HEK293T (cell line): ENCODE data around the gene PTGES3.

Experiments
- CTCF ChIA-PET: fragments of 350-600 bp; formaldehyde crosslinking; extraction: SDS; loops from one replicate; lab custom pipeline; 2021; ENCODE audit warnings: antibody characterized with exemption, inconsistent platforms; lab: Yijun Ruan, JAX
- POLR2A ChIA-PET: fragments of 350-600 bp; formaldehyde crosslinking; extraction: SDS; loops from one replicate; lab custom pipeline; 2020; ENCODE audit warnings: antibody characterized with exemption, inconsistent platforms; lab: Yijun Ruan, JAX
- DNase-seq: peaks from one replicate; pipeline ENCODE4 v3.0.0; 2012; ENCODE audit warnings: mixed read lengths; ENCODE audit errors: extremely low spot score
- ARNT ChIP-seq: fragments of 450-650 bp; IDR thresholded peaks from 2 replicates; pipeline ENCODE4 v1.6.1; 2017; ENCODE audit warnings: mild to moderate bottlenecking
- BHLHE40 ChIP-seq: fragments of 450-650 bp; IDR thresholded peaks from 2 replicates; pipeline ENCODE4 v1.6.1; 2016; ENCODE audit warnings: mild to moderate bottlenecking, moderate library complexity, borderline replicate concordance
- CTBP1 ChIP-seq: fragments of 450-650 bp; IDR thresholded peaks from 2 replicates; pipeline ENCODE4 v1.6.1; 2016; ENCODE audit warnings: borderline replicate concordance
- ELF4 ChIP-seq: fragments of 450-650 bp; IDR thresholded peaks from 2 replicates; pipeline ENCODE4 v1.6.1; 2017; ENCODE audit warnings: antibody characterized with exemption
- FOXA1 ChIP-seq: fragments of 450-650 bp; IDR thresholded peaks from 2 replicates; pipeline ENCODE4 v1.6.1; 2016; ENCODE audit warnings: mild to moderate bottlenecking
- FOXK2 ChIP-seq: fragments of 450-650 bp; IDR thresholded peaks from 2 replicates; pipeline ENCODE4 v1.6.1; 2016; ENCODE audit warnings: mild to moderate bottlenecking
- FOXM1 ChIP-seq: fragments of 450-650 bp; IDR thresholded peaks from 2 replicates; pipeline ENCODE4 v1.6.1; 2017; ENCODE audit warnings: mild to moderate bottlenecking, borderline replicate concordance
- HDGF ChIP-seq: fragments of 450-650 bp; IDR thresholded peaks from 2 replicates; pipeline ENCODE4 v1.6.1; 2017; ENCODE audit warnings: antibody characterized with exemption, borderline replicate concordance
- L3MBTL2 ChIP-seq: fragments of 450-650 bp; conservative IDR thresholded peaks from 2 replicates; pipeline ENCODE4 v1.6.1; 2016; ENCODE audit warnings: mild to moderate bottlenecking
- LEF1 ChIP-seq: fragments of 450-650 bp; IDR thresholded peaks from 2 replicates; pipeline ENCODE4 v1.6.1; 2017; ENCODE audit warnings: mild to moderate bottlenecking, borderline replicate concordance
- NFRKB ChIP-seq: fragments of 450-650 bp; IDR thresholded peaks from 2 replicates; pipeline ENCODE4 v1.6.1; 2016; ENCODE audit warnings: mild to moderate bottlenecking, moderate library complexity
- PKNOX1 ChIP-seq: fragments of 450-650 bp; IDR thresholded peaks from 2 replicates; pipeline ENCODE4 v1.6.1; 2016
- SP1 ChIP-seq: fragments of 450-650 bp; IDR thresholded peaks from 2 replicates; pipeline ENCODE4 v1.6.1; 2017
- SUZ12 ChIP-seq: fragments of 450-650 bp; IDR thresholded peaks from 2 replicates; pipeline ENCODE4 v1.6.1; 2016; ENCODE audit warnings: mild to moderate bottlenecking
- TARDBP ChIP-seq: fragments of 450-650 bp; IDR thresholded peaks from 2 replicates; pipeline ENCODE4 v1.6.1; 2016
- ZNF384 ChIP-seq: fragments of 450-650 bp; IDR thresholded peaks from 2 replicates; pipeline ENCODE4 v1.6.1; 2016

The PTGES3 gene

GRCh38 chr12:56720731-56721151 is 32.7 kb upstream of the PTGES3 start:
- ChIA-PET CTCF (no interaction called here), POLR2A (interaction anchor here (3.2 kb wide), 1 partner anchor 32 kb away, joined by 18 read pairs; the partner anchor contains the start of gene PTGES3)
- no peak for TF ChIP-seq ZNF384
- no peak for TF ChIP-seq ELF4
- no peak for TF ChIP-seq CTBP1
- no peak for TF ChIP-seq NFRKB
- no peak for TF ChIP-seq FOXA1
- TF ChIP-seq FOXM1, result no peak
- TF ChIP-seq L3MBTL2, result no peak
- no peak for TF ChIP-seq TARDBP
- no peak for TF ChIP-seq FOXK2
- TF ChIP-seq LEF1, result no peak
- TF ChIP-seq BHLHE40, result no peak
- no peak for TF ChIP-seq HDGF
- no peak for TF ChIP-seq SP1
- TF ChIP-seq SUZ12, result no peak
- no peak for TF ChIP-seq PKNOX1
- TF ChIP-seq ARNT, result no peak
- no peak for DNase-seq

GRCh38 chr12:56719056-56719455 is 31.0 kb upstream of the PTGES3 start:
- no peak for DNase-seq
- ChIA-PET POLR2A (interaction anchor here (0.9 to 2.0 kb wide), 3 partner anchors 12 to 74 kb away, joined by 3 to 11 read pairs (median 4); partner anchors contain the start of gene ATP5F1B), CTCF (interaction anchor here (1.3 kb wide), 1 partner anchor 33 kb away, joined by 4 read pairs; no protein-coding TSS in a partner anchor)
- TF ChIP-seq TARDBP (no peak), FOXA1 (no peak), PKNOX1 (no peak), BHLHE40 (no peak)

GRCh38 chr12:56718636-56719035 is 30.6 kb upstream of the PTGES3 start:
- TF ChIP-seq HDGF, result no peak
- TF ChIP-seq FOXK2, result no peak
- TF ChIP-seq ZNF384, result no peak
- no peak for TF ChIP-seq FOXA1
- TF ChIP-seq SUZ12, result no peak
- TF ChIP-seq NFRKB, result no peak
- no peak for TF ChIP-seq CTBP1
- no peak for TF ChIP-seq LEF1
- no peak for TF ChIP-seq FOXM1
- no peak for TF ChIP-seq ELF4
- TF ChIP-seq BHLHE40, result no peak
- no peak for TF ChIP-seq SP1
- no peak for TF ChIP-seq L3MBTL2
- TF ChIP-seq ARNT, result no peak
- TF ChIP-seq TARDBP, result no peak
- TF ChIP-seq PKNOX1, result no peak
- DNase-seq, result no peak
- ChIA-PET CTCF (interaction anchor here (1.3 kb wide), 1 partner anchor 33 kb away, joined by 4 read pairs; no protein-coding TSS in a partner anchor), POLR2A (interaction anchor here (0.9 to 2.0 kb wide), 3 partner anchors 13 to 73 kb away, joined by 3 to 11 read pairs (median 4); partner anchors contain the start of gene ATP5F1B)

- CTCF ChIA-PET, result no interaction called here
- no peak for DNase-seq
- no peak for TF ChIP-seq SUZ12
- TF ChIP-seq ZNF384, result no peak
- POLR2A ChIA-PET, result interaction anchor here (1.3 to 2.0 kb wide), 3 partner anchors 13 to 32 kb away, joined by 3 to 11 read pairs (median 4); no protein-coding TSS in a partner anchor
Measured at GRCh38 chr12:56718149-56718548, 30.1 kb upstream of the PTGES3 start.

- CTCF ChIA-PET, result interaction anchor here (0.6 kb wide), 1 partner anchor 80 kb away, joined by 5 read pairs; no protein-coding TSS in a partner anchor
- DNase-seq, result no peak
- POLR2A ChIA-PET, result interaction anchor here (0.6 to 2.4 kb wide), 4 partner anchors 8 to 737 kb away, joined by 3 to 21 read pairs (median 10); partner anchors contain the start of genes NACA and PTGES3
- TF ChIP-seq ARNT, result no peak
- TF ChIP-seq FOXA1, result no peak
- TF ChIP-seq ELF4, result no peak
- TF ChIP-seq ZNF384, result no peak
- TF ChIP-seq SP1, result no peak
- TF ChIP-seq FOXM1, result no peak
- no peak for TF ChIP-seq PKNOX1
- no peak for TF ChIP-seq LEF1
- no peak for TF ChIP-seq SUZ12
- no peak for TF ChIP-seq L3MBTL2
- TF ChIP-seq CTBP1, result no peak
- no peak for TF ChIP-seq BHLHE40
- TF ChIP-seq TARDBP, result no peak
Measured at GRCh38 chr12:56716933-56717880, 29.1 kb upstream of the PTGES3 start.
